ENCODE results near the gene RHNO1. TPM values are rescaled to one million over a fixed set of nuclear protein-coding genes. Genes with fewer than 3 reads are reported as not detected.

Gene RHNO1
- total and polyA plus RNA-seq, 2 of the 13 experiments (the other 11 are each of a cell fraction or from before 2014, with no cell fraction given), result 27.2 to 49.6 TPM

- TF ChIP-seq ZNF747 (CRISPR knock-in tag; IDR thresholded peaks at IDR 0.05; ENCODE audit: borderline replicate concordance) (no peak), IKZF1 (IDR thresholded peaks at IDR 0.05) (no peak), ZNF275 (CRISPR knock-in tag; IDR thresholded peaks at IDR 0.05; ENCODE audit: borderline replicate concordance) (no peak), NFATC3 (CRISPR knock-in tag; IDR thresholded peaks at IDR 0.05) (no peak), ZNF317 (CRISPR knock-in tag; IDR thresholded peaks at IDR 0.05) (no peak), PPARG (CRISPR knock-in tag; conservative IDR thresholded peaks at IDR 0.05) (no peak), ZNF574 (CRISPR knock-in tag; IDR thresholded peaks at IDR 0.05) (no peak), KIAA2018 (CRISPR knock-in tag; IDR thresholded peaks at IDR 0.05; ENCODE audit: borderline replicate concordance) (no peak)
Observed at GRCh38 chr12:2833810-2834209, 43.2 kb upstream of the RHNO1 start (continued).
